ENCODE results near the gene PTPRA.

GRCh38 chr20:2826655-2827054 lies 46.6 kb upstream of the PTPRA start:
- TF ChIP-seq EZH2 (IDR thresholded peaks at IDR 0.05; ENCODE audit: borderline replicate concordance, low read depth, low read length, severe bottlenecking) = no peak
- no peak for TF ChIP-seq CTCF (IDR thresholded peaks at IDR 0.05; ENCODE audit: extremely low read depth in 1 of 2, insufficient read depth in 1 of 2, low read depth in 1 of 2, low read length in 2 of 2)
- TF ChIP-seq MAX (IDR thresholded peaks at IDR 0.05; ENCODE audit: insufficient read depth, insufficient read length) = no peak
- TF ChIP-seq POLR2AphosphoS5 (IDR thresholded peaks at IDR 0.05; ENCODE audit: insufficient read depth, low read depth, low read length) = no peak
- no peak for TF ChIP-seq POLR2A (IDR thresholded peaks at IDR 0.05; ENCODE audit: low read depth, low read length)

Measured in endothelial cell of umbilical vein (primary cell).